Lung (tissue), 12 donors: ENCODE results near the gene AKT1S1. TPM values are rescaled to one million over a fixed set of nuclear protein-coding genes. Genes with fewer than 3 reads are reported as not detected.

Experiments used
- ATAC-seq: fragments of 200-7000 bp; cut with Tn5 transposase; one replicate; pipeline ENCODE4 v1.9.1; 2020; ENCODE audit warnings: moderate number of reproducible peaks; ENCODE audit not compliant: insufficient read depth, low FRiP score
- DNase-seq, 3 donors: peaks; one replicate each; pipeline ENCODE4 v3.0.0-alpha.2; 2013 to 2017
- H3K27ac ChIP-seq, 2 donors: one replicate each; pipeline ENCODE4 v1.5.1; 2013; ENCODE audit warnings: mild to moderate bottlenecking in 2 of 2, moderate library complexity in 2 of 2, control low read depth in 1 of 2, inconsistent platforms in 1 of 2, low read depth in 1 of 2, low read length in 1 of 2
- H3K27me3 ChIP-seq, 3 donors: one replicate each; pipeline ENCODE4 v1.5.1; 2013; ENCODE audit warnings: low read length in 2 of 3; ENCODE audit not compliant: control insufficient read depth in 3 of 3, insufficient read depth in 3 of 3
- H3K36me3 ChIP-seq, 4 donors: one replicate each; pipeline ENCODE4 v1.5.1; 2013; ENCODE audit warnings: low read length in 4 of 4, mild to moderate bottlenecking in 1 of 4, moderate library complexity in 1 of 4; ENCODE audit not compliant: control insufficient read depth in 4 of 4, insufficient read depth in 4 of 4
- H3K4me1 ChIP-seq, 5 donors: one replicate each; pipeline ENCODE4 v1.5.1; 2013; ENCODE audit warnings: low read length in 5 of 5, mild to moderate bottlenecking in 2 of 5, moderate library complexity in 1 of 5; ENCODE audit not compliant: control insufficient read depth in 5 of 5, insufficient read depth in 5 of 5
- H3K4me3 ChIP-seq: one replicate; pipeline ENCODE4 v1.5.1; 2013; ENCODE audit warnings: mild to moderate bottlenecking, control low read depth, moderate library complexity
- H3K9ac ChIP-seq, 2 donors: one replicate each; pipeline ENCODE4 v1.5.1; 2013; ENCODE audit warnings: low read length in 2 of 2, control low read depth in 1 of 2; ENCODE audit not compliant: insufficient read depth in 1 of 2
- H3K9me3 ChIP-seq, 4 donors: one replicate each; pipeline ENCODE4 v1.5.1; 2013; ENCODE audit warnings: low read length in 3 of 4, mild to moderate bottlenecking in 1 of 4, moderate library complexity in 1 of 4; ENCODE audit not compliant: control insufficient read depth in 4 of 4, insufficient read depth in 3 of 4
- CTCF ChIP-seq: IDR thresholded peaks from 2 replicates; pipeline ENCODE4 v1.5.1; 2012; ENCODE audit warnings: mild to moderate bottlenecking; ENCODE audit errors: control extremely low read depth, extremely low read depth
- WGBS, 2 donors: extraction: QIAGEN DNeasy Blood & Tissue Kit; methylation state at CpG; one replicate each; pipeline ENCODE4 v1.1.7; 2013; 5-methylcytosine and 5-hydroxymethylcytosine counted together
- polyA plus RNA-seq, 2 donors: library from polyadenylated mRNA; stranded (reverse); fragments of 200-250 nt; gene quantifications; one replicate each; pipeline ENCODE4 v1.2.1, GENCODE V29; 2013
- total RNA-seq, 2 donors: library from RNA; depleted of rRNA in 1 of 2; stranded (reverse); fragments of >200 nt in 1 of 2; gene quantifications; one replicate each; pipeline ENCODE4 v1.2.1, GENCODE V29; 2014 to 2021
- donor health status: control.
- donor health status: control.
- donor health status: Bipolar disorder and iron deficiency.
- donor health status: healthy.
- donor health status: DM: yes; HTN: yes; CAD: no.

The AKT1S1 gene
- total and polyA plus RNA-seq, 4 donors: 6.7 to 46.4 (median 35.9) TPM

DNA sequence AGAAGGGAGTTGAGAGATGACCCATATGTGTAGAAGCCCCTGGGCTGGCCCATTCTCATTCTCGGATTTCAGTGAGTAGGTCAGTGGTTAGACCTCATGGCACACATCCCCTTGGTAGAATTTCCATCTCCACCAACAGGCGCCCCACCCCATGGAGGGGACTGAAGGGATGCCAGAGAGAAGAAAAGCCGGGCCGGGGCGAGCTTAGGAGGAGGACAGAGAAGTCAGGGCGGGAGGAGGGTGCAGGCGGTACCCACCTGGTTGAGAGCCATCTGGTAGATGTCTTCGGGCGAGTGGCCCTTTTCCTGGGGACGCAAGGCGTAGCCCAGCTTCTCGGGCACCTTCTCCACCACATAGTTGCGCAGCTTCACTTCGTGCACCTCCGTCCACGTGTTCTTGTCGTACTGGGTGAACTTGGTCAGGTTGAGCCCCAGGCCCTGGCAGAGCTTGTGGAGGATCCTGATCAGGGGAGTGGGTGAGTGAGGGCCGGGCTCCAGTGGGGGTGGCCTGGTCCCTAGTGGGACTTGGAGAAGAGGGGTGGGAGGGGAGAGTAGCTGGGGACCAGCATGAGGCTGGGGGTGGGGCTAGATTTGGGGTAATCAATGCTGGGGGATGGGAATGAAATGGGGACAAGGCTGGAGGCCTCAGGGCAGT is 17.0 kb upstream of the AKT1S1 start:
- Histone ChIP-seq H3K9me3 (no peaks in the 10 kb centered on the region), H3K9ac (no peak overlapping the region), H3K27ac (no peak overlapping the region), H3K36me3 (no peaks in the 10 kb centered on the region), H3K4me3 (no peak overlapping the region), H3K4me1 (peaks cover 0 to 17% (median 0%) of the 10 kb centered on the region in 5 donors), H3K27me3 (peaks cover 0 to 7% (median 0%) of the 10 kb centered on the region in 3 donors)
- DNase-seq (no peak), ATAC-seq (no peak)
- no peak for TF ChIP-seq CTCF
- 93 to 97% methylated on average over 18 of the region's 18 CpGs for WGBS, 2 donors

DNA sequence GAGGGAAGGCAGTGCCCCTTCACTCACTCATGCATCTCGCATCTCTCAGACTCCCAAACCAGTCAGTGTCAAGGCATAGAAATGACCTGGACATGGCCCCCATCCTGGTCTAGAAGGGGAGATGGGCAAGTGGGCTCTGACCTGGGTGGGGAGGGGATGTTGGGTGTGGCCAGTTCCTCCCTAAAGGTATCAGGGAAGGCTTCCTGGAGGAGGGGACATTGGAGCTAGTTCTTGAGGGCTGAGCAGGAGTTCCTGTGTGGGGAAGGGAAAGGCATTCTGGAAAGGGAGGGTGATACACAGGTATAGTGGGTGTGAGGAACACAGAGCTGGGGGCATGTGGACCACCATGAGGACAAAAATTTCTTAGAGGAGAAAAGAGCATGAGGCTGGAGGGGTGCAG is 15.6 kb upstream of the AKT1S1 start:
- Histone ChIP-seq H3K4me3 (no peak overlapping the region), H3K27me3 (peaks cover 0 to 7% (median 0%) of the 10 kb centered on the region in 3 donors), H3K36me3 (peaks cover 0 to 3% (median 1%) of the 10 kb centered on the region in 4 donors), H3K9ac (no peak overlapping the region), H3K27ac (no peak overlapping the region), H3K9me3 (no peaks in the 10 kb centered on the region), H3K4me1 (peaks cover 0 to 17% (median 0%) of the 10 kb centered on the region in 5 donors)
- no peak for DNase-seq
- no peak for TF ChIP-seq CTCF
- ATAC-seq: no peak
- WGBS, 2 donors: 93 to 100% methylated on average over 1 of the region's 1 CpG

- H3K4me1 ChIP-seq: peaks cover 0 to 11% (median 0%) of the 10 kb centered on the region in 5 donors
- WGBS, 2 donors: 90 to 93% methylated on average over 17 of the region's 17 CpGs
These were observed 14.2 kb upstream of the AKT1S1 start for GRCh38 chr19:49891393-49891792.

More at GRCh38 chr19:49891393-49891792, 14.2 kb upstream of the AKT1S1 start:
- TF ChIP-seq CTCF: no peak
- Histone ChIP-seq H3K9me3 (no peaks in the 10 kb centered on the region), H3K27ac (no peak overlapping the region), H3K9ac (no peak overlapping the region), H3K27me3 (peaks cover 0 to 5% (median 0%) of the 10 kb centered on the region in 3 donors), H3K4me3 (no peak overlapping the region), H3K36me3 (peaks cover 0 to 3% (median 1%) of the 10 kb centered on the region in 4 donors)
- ATAC-seq (no peak), DNase-seq (no peak)
